Ishikawa (cell line): ENCODE data around the gene TMEM272.

Experiments used
- CEBPB ChIP-seq: IDR thresholded peaks from 2 replicates; pipeline ENCODE4 v1.6.1; 2012
- CREB1 ChIP-seq: IDR thresholded peaks from 2 replicates; pipeline ENCODE4 v1.6.1; 2012; ENCODE audit warnings: low read depth
- EGR1 ChIP-seq: IDR thresholded peaks from 2 replicates; pipeline ENCODE4 v1.6.1; 2012
- EP300 ChIP-seq: IDR thresholded peaks from 2 replicates; pipeline ENCODE4 v1.6.1; 2012; ENCODE audit warnings: borderline replicate concordance
- FOXM1 ChIP-seq: IDR thresholded peaks from 2 replicates; pipeline ENCODE4 v1.6.1; 2012; ENCODE audit warnings: low read depth, borderline replicate concordance
- MAX ChIP-seq: IDR thresholded peaks from 2 replicates; pipeline ENCODE4 v1.6.1; 2012
- NFIC ChIP-seq: IDR thresholded peaks from 2 replicates; pipeline ENCODE4 v1.6.1; 2012
- RAD21 ChIP-seq: IDR thresholded peaks from 2 replicates; pipeline ENCODE4 v1.6.1; 2012; ENCODE audit warnings: low read depth
- REST ChIP-seq: IDR thresholded peaks from 2 replicates; pipeline ENCODE4 v1.6.1; 2012; ENCODE audit warnings: low read depth, mild to moderate bottlenecking
- TAF1 ChIP-seq: IDR thresholded peaks from 2 replicates; pipeline ENCODE4 v1.6.1; 2012; ENCODE audit warnings: low read depth, mild to moderate bottlenecking
- TCF12 ChIP-seq: IDR thresholded peaks from 2 replicates; pipeline ENCODE4 v1.6.1; 2012; ENCODE audit warnings: low read depth
- TEAD4 ChIP-seq: IDR thresholded peaks from 2 replicates; pipeline ENCODE4 v1.6.1; 2012
- USF1 ChIP-seq: IDR thresholded peaks from 2 replicates; pipeline ENCODE4 v1.6.1; 2012
- YY1 ChIP-seq: IDR thresholded peaks from 2 replicates; pipeline ENCODE4 v1.6.1; 2012; ENCODE audit warnings: low read depth
- ZBTB7A ChIP-seq: IDR thresholded peaks from 2 replicates; pipeline ENCODE4 v1.6.1; 2012; ENCODE audit warnings: low read depth

TMEM272 gene

GRCh38 chr13:51867062-51867461 lies 22.1 kb upstream of the TMEM272 start:
- no peak for TF ChIP-seq RAD21
- TF ChIP-seq TAF1 = no peak
- no peak for TF ChIP-seq YY1
- TF ChIP-seq USF1 = no peak
- TF ChIP-seq MAX = no peak
- no peak for TF ChIP-seq TCF12
- no peak for TF ChIP-seq EGR1
- TF ChIP-seq NFIC = no peak
- TF ChIP-seq TEAD4 = no peak
- no peak for TF ChIP-seq ZBTB7A
- no peak for TF ChIP-seq CEBPB
- no peak for TF ChIP-seq REST
- TF ChIP-seq CREB1 = no peak
- no peak for TF ChIP-seq EP300
- no peak for TF ChIP-seq FOXM1

- TF ChIP-seq RAD21 = peak; percentile 11; the same call in 1 of the 2 replicates
- TF ChIP-seq FOXM1 = no peak
Measured at GRCh38 chr13:51865838-51866237, 20.9 kb upstream of the TMEM272 start.

GRCh38 chr13:51862957-51863356 lies 18.0 kb upstream of the TMEM272 start:
- TF ChIP-seq TCF12 = no peak
- TF ChIP-seq CREB1 = no peak
- TF ChIP-seq TEAD4 = no peak
- TF ChIP-seq MAX = no peak
- no peak for TF ChIP-seq ZBTB7A
- no peak for TF ChIP-seq EP300
- TF ChIP-seq REST = no peak
- no peak for TF ChIP-seq TAF1
- no peak for TF ChIP-seq FOXM1
- no peak for TF ChIP-seq USF1
- no peak for TF ChIP-seq EGR1
- TF ChIP-seq YY1 = no peak
- TF ChIP-seq NFIC = no peak
- no peak for TF ChIP-seq RAD21
- no peak for TF ChIP-seq CEBPB

GRCh38 chr13:51861723-51862300 lies 16.8 kb upstream of the TMEM272 start, which contains the start of gene CCDC70:
Gene CCDC70 (plus strand): TSS chr13:51861969. CDS start chr13:51865412, 3,443 bp downstream.
- TF ChIP-seq TEAD4 (no peak), USF1 (no peak), CEBPB (no peak), REST (no peak), TAF1 (no peak), RAD21 (no peak), CREB1 (no peak)
